ENCODE data around the gene HFE. TPM values are rescaled to one million over a fixed set of nuclear protein-coding genes. Genes with fewer than 3 reads are reported as not detected.

The HFE gene
- total and polyA plus RNA-seq, 2 experiments from 2014 or later: 0.28 to 0.66 TPM

GRCh38 chr6:26089272-26089671, 2.0 kb downstream of the HFE start:
- no peaks in the 10 kb centered on the region for H3K36me3 ChIP-seq
- H3K9me3 ChIP-seq (ENCODE audit: low read depth): no peaks in the 10 kb centered on the region
- H3K4me1 ChIP-seq (ENCODE audit: low read depth): peaks cover 11% of the 10 kb centered on the region
- no peak for TF ChIP-seq CTCF (IDR thresholded peaks at IDR 0.05; ENCODE audit: low read depth, low read length)
- no peaks in the 10 kb centered on the region for H3K27me3 ChIP-seq
- no peak overlapping the region for H3K4me3 ChIP-seq
- peak in 1 of 2 donors; percentile 50 for DNase-seq (ENCODE audit: low read depth in 1 of 2, low spot score in 1 of 2)
- H3K27ac ChIP-seq: no peak overlapping the region

- no peaks in the 10 kb centered on the region for H3K9me3 ChIP-seq (ENCODE audit: low read depth)
- TF ChIP-seq CTCF (IDR thresholded peaks at IDR 0.05; ENCODE audit: low read depth, low read length): no peak
- no peak overlapping the region for H3K4me3 ChIP-seq
- H3K27ac ChIP-seq: no peak overlapping the region
- no peak for DNase-seq (ENCODE audit: low read depth in 1 of 2, low spot score in 1 of 2)
- H3K4me1 ChIP-seq (ENCODE audit: low read depth): peaks cover 11% of the 10 kb centered on the region
- no peaks in the 10 kb centered on the region for H3K27me3 ChIP-seq
- no peaks in the 10 kb centered on the region for H3K36me3 ChIP-seq
Measured at GRCh38 chr6:26092443-26092842, 5.2 kb downstream of the HFE start.

GRCh38 chr6:26094036-26094435, 6.8 kb downstream of the HFE start:
- Histone ChIP-seq H3K4me1 (ENCODE audit: low read depth) (no peaks in the 10 kb centered on the region), H3K36me3 (no peaks in the 10 kb centered on the region), H3K4me3 (no peak overlapping the region), H3K27me3 (no peaks in the 10 kb centered on the region), H3K27ac (no peak overlapping the region), H3K9me3 (ENCODE audit: low read depth) (no peaks in the 10 kb centered on the region)
- no peak for TF ChIP-seq CTCF (IDR thresholded peaks at IDR 0.05; ENCODE audit: low read depth, low read length)
- DNase-seq (ENCODE audit: low read depth in 1 of 2, low spot score in 1 of 2): no peak

GRCh38 chr6:26097268-26097875, 10.1 kb downstream of the HFE start:
- Histone ChIP-seq H3K9me3 (ENCODE audit: low read depth) (no peaks in the 10 kb centered on the region), H3K4me1 (ENCODE audit: low read depth) (no peaks in the 10 kb centered on the region), H3K27me3 (no peaks in the 10 kb centered on the region), H3K4me3 (no peak overlapping the region), H3K27ac (no peak overlapping the region), H3K36me3 (no peaks in the 10 kb centered on the region)
- TF ChIP-seq CTCF (IDR thresholded peaks at IDR 0.05; ENCODE audit: low read depth, low read length): peak; percentile 71
- DNase-seq (ENCODE audit: low read depth in 1 of 2, low spot score in 1 of 2): peak; percentile 78 to 83

GRCh38 chr6:26103141-26103769, 16.0 kb downstream of the HFE start:
- no peaks in the 10 kb centered on the region for H3K27me3 ChIP-seq
- DNase-seq (ENCODE audit: low read depth in 1 of 2, low spot score in 1 of 2): peak in 1 of 2 donors; percentile 72
- no peak for TF ChIP-seq CTCF (IDR thresholded peaks at IDR 0.05; ENCODE audit: low read depth, low read length)
- no peaks in the 10 kb centered on the region for H3K4me1 ChIP-seq (ENCODE audit: low read depth)
- H3K27ac ChIP-seq: peak overlapping the region; percentile 74
- H3K4me3 ChIP-seq: peak overlapping the region; percentile 38
- no peaks in the 10 kb centered on the region for H3K36me3 ChIP-seq
- H3K9me3 ChIP-seq (ENCODE audit: low read depth): no peaks in the 10 kb centered on the region

Data from cardiac muscle cell (in vitro differentiated cells and primary cell).